ENCODE data around the gene PTPN5.

Gene PTPN5

GRCh38 chr11:18772211-18772610, 19.4 kb downstream of the PTPN5 start:
- DNase-seq, result peak; percentile 23 to 61

GRCh38 chr11:18771266-18772035, 20.1 kb downstream of the PTPN5 start:
- DNase-seq, result no peak

GRCh38 chr11:18770479-18771125, 21.0 kb downstream of the PTPN5 start:
- DNase-seq, result no peak

- peak; percentile 19 to 71 for DNase-seq
Measured at GRCh38 chr11:18769802-18770456, 21.7 kb downstream of the PTPN5 start.

- DNase-seq, result no peak
Measured at GRCh38 chr11:18768978-18769377, 22.6 kb downstream of the PTPN5 start.

GRCh38 chr11:18768472-18768901, 23.1 kb downstream of the PTPN5 start:
- DNase-seq, result no peak

- DNase-seq, result no peak
Measured at GRCh38 chr11:18766015-18766414, 25.6 kb downstream of the PTPN5 start.

- no peak for DNase-seq
Measured at GRCh38 chr11:18765554-18765953, 26.0 kb downstream of the PTPN5 start.

GRCh38 chr11:18761741-18762140, 29.9 kb downstream of the PTPN5 start:
- DNase-seq, result no peak

GRCh38 chr11:18761144-18761543, 30.5 kb downstream of the PTPN5 start:
- no peak for DNase-seq

GRCh38 chr11:18757811-18758210, 33.8 kb downstream of the PTPN5 start:
- DNase-seq, result no peak

- no peak for DNase-seq
Measured at GRCh38 chr11:18756889-18757288, 34.7 kb downstream of the PTPN5 start.

GRCh38 chr11:18754308-18754707, 37.3 kb downstream of the PTPN5 start:
- DNase-seq, result no peak

GRCh38 chr11:18752502-18752901, 39.1 kb downstream of the PTPN5 start:
- no peak for DNase-seq

GRCh38 chr11:18750944-18751343, 40.7 kb downstream of the PTPN5 start:
- no peak for DNase-seq

GRCh38 chr11:18749681-18750319, 41.8 kb downstream of the PTPN5 start:
- no peak for DNase-seq

- DNase-seq, result no peak
Measured at GRCh38 chr11:18748766-18749365, 42.7 kb downstream of the PTPN5 start.

GRCh38 chr11:18745251-18745650, 46.3 kb downstream of the PTPN5 start:
- no peak for DNase-seq

- DNase-seq, result no peak
Measured at GRCh38 chr11:18743900-18744514, 47.6 kb downstream of the PTPN5 start.

- DNase-seq, result no peak
Measured at GRCh38 chr11:18743365-18743764, 48.2 kb downstream of the PTPN5 start.

- no peak for DNase-seq
Measured at GRCh38 chr11:18741783-18742182, 49.8 kb downstream of the PTPN5 start.

- DNase-seq, result no peak
Measured at GRCh38 chr11:18739685-18740084, 51.9 kb downstream of the PTPN5 start.

- DNase-seq, result no peak
Measured at GRCh38 chr11:18737642-18738041, 54.0 kb downstream of the PTPN5 start.

Measured in NCI-H524 (cell line).